Fibroblast of lung (primary cell): Measurements from ENCODE around the gene CCDC183. TPM values are rescaled to one million over a fixed set of nuclear protein-coding genes. Genes with fewer than 3 reads are reported as not detected.
A peak's percentile ranks its signal among the peaks of the same experiment; 100 is the strongest.

Experiments used
- DNase-seq, 2 donors: peaks; one replicate each; pipeline versions ENCODE4 v3.0.0 to v3.0.0-alpha.2; 2010; ENCODE audit warnings: low read depth in 2 of 2
- H2AFZ ChIP-seq: 2 replicates; pipeline ENCODE4 v1.5.1; 2012; ENCODE audit warnings: low read length, control low read depth, inconsistent platforms
- H3K27ac ChIP-seq: 2 replicates; pipeline ENCODE4 v1.5.1; 2011; ENCODE audit warnings: low read length, control low read depth; ENCODE audit not compliant: insufficient read depth
- H3K27me3 ChIP-seq: 2 replicates; pipeline ENCODE4 v1.5.1; 2011; ENCODE audit warnings: mild to moderate bottlenecking, low read length; ENCODE audit not compliant: control insufficient read depth, insufficient read depth
- H3K36me3 ChIP-seq: 2 replicates; pipeline ENCODE4 v1.5.1; 2011; ENCODE audit warnings: low read length; ENCODE audit not compliant: control insufficient read depth, insufficient read depth
- H3K4me1 ChIP-seq: 2 replicates; pipeline ENCODE4 v1.5.1; 2011; ENCODE audit warnings: low read length; ENCODE audit not compliant: control insufficient read depth, insufficient read depth; ENCODE audit errors: extremely low read depth
- H3K4me2 ChIP-seq: 2 replicates; pipeline ENCODE4 v1.5.1; 2011; ENCODE audit warnings: low read length, control low read depth; ENCODE audit not compliant: insufficient read depth; ENCODE audit errors: extremely low read depth
- H3K4me3 ChIP-seq, 4 experiments: fragments of 200-600 bp in 1 of 4; sonication (generic) in 1 of 4; replicated peaks in 1 of 4; 2 replicates each; pipeline ENCODE4 v1.5.1; 2011 to 2016; ENCODE audit warnings: low read length in 4 of 4, low read depth in 3 of 4, mild to moderate bottlenecking in 3 of 4, control low read depth in 2 of 4, inconsistent platforms in 1 of 4, mixed read lengths in 1 of 4; ENCODE audit not compliant: insufficient read depth in 1 of 4; ENCODE audit errors: control extremely low read depth in 1 of 4
- H3K79me2 ChIP-seq: 2 replicates; pipeline ENCODE4 v1.5.1; 2012; ENCODE audit warnings: mild to moderate bottlenecking, low read length, inconsistent platforms; ENCODE audit not compliant: control insufficient read depth, insufficient read depth
- H3K9ac ChIP-seq: 2 replicates; pipeline ENCODE4 v1.5.1; 2011; ENCODE audit warnings: mild to moderate bottlenecking, low read length, control low read depth; ENCODE audit not compliant: insufficient read depth
- H3K9me3 ChIP-seq: 2 replicates; pipeline ENCODE4 v1.5.1; 2012; ENCODE audit warnings: low read depth, low read length; ENCODE audit not compliant: control insufficient read depth, insufficient read depth
- H4K20me1 ChIP-seq: 2 replicates; pipeline ENCODE4 v1.5.1; 2011; ENCODE audit warnings: low read length; ENCODE audit not compliant: control insufficient read depth, insufficient read depth; ENCODE audit errors: extremely low read depth
- EZH2 ChIP-seq: IDR thresholded peaks from 2 replicates; pipeline ENCODE4 v1.5.1; 2012; ENCODE audit warnings: low read length, control low read depth, mild to moderate bottlenecking; ENCODE audit errors: missing control alignments
- polyA plus RNA-seq, 2 donors: library from polyadenylated mRNA; depleted of rRNA in 1 of 2; stranded (reverse) in 1 of 2; unstranded in 1 of 2; fragments of >200 nt; gene quantifications; 2 replicates each; pipeline ENCODE4 v1.2.1, GENCODE V29; 2011 to 2012; ENCODE audit warnings: missing spikeins in 1 of 2
- total RNA-seq: library from RNA; depleted of rRNA; stranded (reverse); fragments of >200 nt; gene quantifications from 2 replicates; pipeline ENCODE4 v1.2.1, GENCODE V29; 2014
- TF ChIP-seq, protein P1 (sequence below), 2 donors: IDR thresholded peaks in 1 of 2; conservative IDR thresholded peaks in 1 of 2; 1 replicate in 1 of 2; 2 replicates in 1 of 2; pipeline ENCODE4 v1.5.1; 2011 to 2012; ENCODE audit warnings: low read length in 2 of 2, control low read depth in 1 of 2, inconsistent platforms in 1 of 2, low read depth in 1 of 2, mild to moderate bottlenecking in 1 of 2

Gene CCDC183
- total and polyA plus RNA-seq, 2 donors (not counting 1 experiment from before 2014, with no cell fraction given) = 0.35 to 0.99 TPM

DNA sequence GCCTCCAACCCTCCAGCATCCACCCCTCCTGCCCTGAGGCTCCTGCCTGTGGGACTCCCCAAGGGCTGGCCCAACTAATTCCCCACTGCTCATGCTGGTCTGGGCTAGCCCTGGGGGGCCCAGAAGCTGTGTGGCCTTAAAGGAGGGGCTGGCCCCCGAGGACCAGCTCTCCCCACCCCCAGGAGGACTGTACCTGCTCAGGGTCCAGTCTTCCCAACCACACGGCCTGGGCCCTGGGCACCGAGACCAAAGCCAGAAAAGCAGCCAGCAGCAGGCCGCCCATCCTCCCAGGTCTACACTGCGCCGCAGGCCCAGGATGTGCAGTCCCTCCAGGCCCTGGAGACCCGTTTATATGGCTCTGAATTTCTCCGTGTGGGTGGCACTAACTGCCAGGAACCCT is 47.9 kb upstream of the CCDC183 start, which contains the start of gene LCN6:
Gene LCN6, minus strand, starts transcription at position 325 of the 400 bp plus-strand sequence. Its CDS starts 42 bp downstream, at position 283.
- no peaks in the 10 kb centered on the region for H3K36me3 ChIP-seq
- no peaks in the 10 kb centered on the region for H3K4me1 ChIP-seq
- peaks cover under 1% of the 10 kb centered on the region for H3K27me3 ChIP-seq
- no peak within 1 kb of the TSS for H3K9ac ChIP-seq
- no peak within 1 kb of the TSS for H3K4me3 ChIP-seq
- H3K79me2 ChIP-seq = no peaks in the 10 kb centered on the region
- H3K4me2 ChIP-seq = no peak within 1 kb of the TSS
- TF ChIP-seq EZH2 = no peak
- TF ChIP-seq, protein P1, sequence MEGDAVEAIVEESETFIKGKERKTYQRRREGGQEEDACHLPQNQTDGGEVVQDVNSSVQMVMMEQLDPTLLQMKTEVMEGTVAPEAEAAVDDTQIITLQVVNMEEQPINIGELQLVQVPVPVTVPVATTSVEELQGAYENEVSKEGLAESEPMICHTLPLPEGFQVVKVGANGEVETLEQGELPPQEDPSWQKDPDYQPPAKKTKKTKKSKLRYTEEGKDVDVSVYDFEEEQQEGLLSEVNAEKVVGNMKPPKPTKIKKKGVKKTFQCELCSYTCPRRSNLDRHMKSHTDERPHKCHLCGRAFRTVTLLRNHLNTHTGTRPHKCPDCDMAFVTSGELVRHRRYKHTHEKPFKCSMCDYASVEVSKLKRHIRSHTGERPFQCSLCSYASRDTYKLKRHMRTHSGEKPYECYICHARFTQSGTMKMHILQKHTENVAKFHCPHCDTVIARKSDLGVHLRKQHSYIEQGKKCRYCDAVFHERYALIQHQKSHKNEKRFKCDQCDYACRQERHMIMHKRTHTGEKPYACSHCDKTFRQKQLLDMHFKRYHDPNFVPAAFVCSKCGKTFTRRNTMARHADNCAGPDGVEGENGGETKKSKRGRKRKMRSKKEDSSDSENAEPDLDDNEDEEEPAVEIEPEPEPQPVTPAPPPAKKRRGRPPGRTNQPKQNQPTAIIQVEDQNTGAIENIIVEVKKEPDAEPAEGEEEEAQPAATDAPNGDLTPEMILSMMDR (conservative IDR thresholded peaks at IDR 0.05 in 1 of 2, IDR thresholded peaks at IDR 0.05 in 1 of 2; ENCODE audit: low read depth in 1 of 2, low read length in 2 of 2) = no peak
- H2AFZ ChIP-seq = no peak within 1 kb of the TSS
- no peak within 1 kb of the TSS for H3K27ac ChIP-seq
- no peaks in the 10 kb centered on the region for H4K20me1 ChIP-seq
- H3K9me3 ChIP-seq = no peaks in the 10 kb centered on the region
- DNase-seq = no peak

DNA sequence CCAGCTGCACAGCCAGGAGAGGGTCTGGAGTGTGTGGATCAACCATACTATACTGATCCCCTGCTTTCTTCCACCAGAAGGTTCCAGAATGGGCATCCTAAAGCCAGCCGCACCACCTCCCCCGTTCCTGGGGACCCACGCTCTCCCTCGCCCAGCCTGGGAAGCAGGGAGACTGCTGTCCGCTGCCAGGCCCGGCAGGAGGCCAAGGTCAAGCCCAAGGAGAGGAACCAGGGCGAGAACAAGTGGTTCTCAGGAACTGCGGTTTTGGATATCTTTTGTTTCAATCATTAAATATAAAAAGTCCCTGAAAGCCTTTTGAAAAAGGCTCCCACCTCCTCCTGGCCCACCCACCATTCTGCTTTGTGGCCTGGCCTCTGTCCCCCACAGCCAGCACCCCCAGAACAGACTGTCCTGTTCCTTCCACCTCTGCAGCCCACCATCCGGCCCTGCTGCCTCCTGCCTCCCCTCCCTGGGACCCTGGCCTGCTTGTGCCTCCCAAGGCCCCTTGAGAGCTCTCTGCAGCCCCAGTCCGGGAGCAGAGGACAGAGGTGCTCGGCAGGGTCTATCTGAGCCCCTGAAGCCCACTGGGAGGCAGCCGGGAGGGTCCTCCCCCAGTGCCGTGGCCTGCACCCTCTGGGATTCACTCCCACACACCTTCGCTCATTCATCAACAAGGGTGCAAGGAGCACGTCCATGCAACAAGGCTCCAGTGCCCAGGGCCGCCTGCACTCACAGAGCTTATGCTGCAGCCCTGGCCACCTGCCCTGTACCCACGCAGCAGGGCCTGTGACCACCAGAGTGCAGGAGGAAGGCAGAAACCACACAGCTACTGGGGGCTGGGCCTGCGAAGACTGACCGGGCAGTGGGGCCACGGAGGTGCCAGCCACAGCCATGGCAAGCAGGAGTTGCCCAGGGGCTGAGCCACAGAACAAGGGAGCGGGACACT is 47.2 kb upstream of the CCDC183 start:
- no peaks in the 10 kb centered on the region for H3K79me2 ChIP-seq
- H3K9ac ChIP-seq = no peak overlapping the region
- H4K20me1 ChIP-seq = no peaks in the 10 kb centered on the region
- no peaks in the 10 kb centered on the region for H3K9me3 ChIP-seq
- no peak overlapping the region for H2AFZ ChIP-seq
- H3K4me2 ChIP-seq = no peak overlapping the region
- no peak for TF ChIP-seq EZH2
- TF ChIP-seq, protein P1 (conservative IDR thresholded peaks at IDR 0.05 in 1 of 2, IDR thresholded peaks at IDR 0.05 in 1 of 2; ENCODE audit: low read depth in 1 of 2, low read length in 2 of 2) = no peak
- DNase-seq = no peak
- no peaks in the 10 kb centered on the region for H3K36me3 ChIP-seq
- no peak overlapping the region for H3K27ac ChIP-seq
- H3K4me1 ChIP-seq = no peaks in the 10 kb centered on the region
- no peaks in the 10 kb centered on the region for H3K27me3 ChIP-seq
- no peak overlapping the region for H3K4me3 ChIP-seq

DNA sequence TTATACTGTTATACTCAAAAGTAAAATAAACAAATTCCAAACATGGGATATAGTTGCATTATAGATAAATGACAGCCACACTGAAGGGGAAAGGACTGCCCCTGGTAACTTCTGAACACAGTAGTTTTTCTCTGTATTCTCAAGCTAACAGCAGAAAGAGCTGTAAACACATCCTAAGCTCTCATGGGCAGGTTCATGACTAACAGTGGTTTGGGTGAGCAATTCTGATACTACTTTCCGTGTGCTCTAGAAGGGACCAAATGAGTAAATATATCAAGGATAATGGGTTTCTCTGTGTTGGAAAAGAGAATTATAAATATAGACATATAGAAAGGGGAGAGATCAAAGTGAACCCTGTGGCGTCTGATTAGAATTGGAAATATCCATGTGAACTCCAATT is 45.6 kb upstream of the CCDC183 start:
- TF ChIP-seq EZH2 = no peak
- TF ChIP-seq, protein P1 (conservative IDR thresholded peaks at IDR 0.05 in 1 of 2, IDR thresholded peaks at IDR 0.05 in 1 of 2; ENCODE audit: low read depth in 1 of 2, low read length in 2 of 2) = no peak
- no peak overlapping the region for H3K4me3 ChIP-seq
- H3K79me2 ChIP-seq = no peaks in the 10 kb centered on the region
- H3K27me3 ChIP-seq = no peaks in the 10 kb centered on the region
- H3K36me3 ChIP-seq = no peaks in the 10 kb centered on the region
- H3K9ac ChIP-seq = no peak overlapping the region
- no peak overlapping the region for H3K27ac ChIP-seq
- no peaks in the 10 kb centered on the region for H3K9me3 ChIP-seq
- peak in 1 of 2 donors; percentile 22 for DNase-seq
- H3K4me2 ChIP-seq = no peak overlapping the region
- no peaks in the 10 kb centered on the region for H4K20me1 ChIP-seq
- no peak overlapping the region for H2AFZ ChIP-seq
- no peaks in the 10 kb centered on the region for H3K4me1 ChIP-seq
